ENCODE results near the gene CCDC7.

GRCh38 chr10:32905466-32905865 is 459.5 kb downstream of the CCDC7 start:
- TF ChIP-seq POLR2A (IDR thresholded peaks at IDR 0.05): no peak
- no peak for TF ChIP-seq CTCF (IDR thresholded peaks at IDR 0.05)
